ENCODE results near the gene C16orf92. TPM values are rescaled to one million over a fixed set of nuclear protein-coding genes. Genes with fewer than 3 reads are reported as not detected.

C16orf92 gene
- total RNA-seq, 1 experiment from 2014 or later: not detected

GRCh38 chr16:29983420-29984136 is 39.4 kb upstream of the C16orf92 start:
- POLR2A ChIA-PET: no interaction called here
- ATAC-seq (no peak), DNase-seq (ENCODE audit: low read depth, low spot score) (no peak)
- no peak overlapping the region for H3K4me2 ChIP-seq (ENCODE audit: low read length)
- RAD21 ChIA-PET (ENCODE audit: low non-redundant PET in 1 of 2, low total read pairs in 2 of 2, uncharacterized antibody in 2 of 2, unreplicated experiment in 2 of 2): no interaction called here
- no peaks in the 10 kb centered on the region for H4K20me1 ChIP-seq (ENCODE audit: insufficient read depth)
- no peak overlapping the region for H3K9ac ChIP-seq (ENCODE audit: low read length)
- H3K9me2 ChIP-seq (ENCODE audit: insufficient read depth): no peaks in the 10 kb centered on the region
- no TSS peak for BruUV-seq (replicated peaks)
- intact Hi-C loops (cut with micrococcal nuclease): no loop called here
- H3K79me2 ChIP-seq (ENCODE audit: insufficient read depth, low read length): peaks cover 17% of the 10 kb centered on the region; the same call in 1 of the 2 replicates
- no peak overlapping the region for H2AFZ ChIP-seq (ENCODE audit: low read depth, low read length, poor library complexity, severe bottlenecking)
- H3K4me1 ChIP-seq (ENCODE audit: control insufficient read depth in 1 of 2, insufficient read depth in 2 of 2, low read length in 2 of 2): no peaks in the 10 kb centered on the region
- TF ChIP-seq YY1 (IDR thresholded peaks at IDR 0.05; ENCODE audit: extremely low read depth, insufficient replicate concordance, low read depth, low read length) (no peak), CTCF (IDR thresholded peaks at IDR 0.05 in 2 of 3, conservative IDR thresholded peaks at IDR 0.05 in 1 of 3; ENCODE audit: borderline replicate concordance in 1 of 3, insufficient read depth in 1 of 3, low read depth in 2 of 3, low read length in 2 of 3) (no peak), POLR2AphosphoS5 (IDR thresholded peaks at IDR 0.05; ENCODE audit: low read depth, low read length) (no peak), ZBTB33 (IDR thresholded peaks at IDR 0.05; ENCODE audit: extremely low read depth, insufficient replicate concordance, low read length) (no peak), JUND (IDR thresholded peaks at IDR 0.05) (no peak), CEBPB (IDR thresholded peaks at IDR 0.05; ENCODE audit: low read depth) (no peak), EZH2 (IDR thresholded peaks at IDR 0.05) (no peak), RAD21 (IDR thresholded peaks at IDR 0.05; ENCODE audit: low read depth) (no peak), EZH2phosphoT487 (IDR thresholded peaks at IDR 0.05; ENCODE audit: borderline replicate concordance) (no peak)
- TF ChIP-seq, protein P1, sequence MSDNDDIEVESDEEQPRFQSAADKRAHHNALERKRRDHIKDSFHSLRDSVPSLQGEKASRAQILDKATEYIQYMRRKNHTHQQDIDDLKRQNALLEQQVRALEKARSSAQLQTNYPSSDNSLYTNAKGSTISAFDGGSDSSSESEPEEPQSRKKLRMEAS (IDR thresholded peaks at IDR 0.05): no peak
- H3K27me3 ChIP-seq (ENCODE audit: insufficient read depth, low read length): no peaks in the 10 kb centered on the region
- H3K27ac ChIP-seq (ENCODE audit: low read depth, low read length): no peak overlapping the region
- CTCF ChIA-PET: no interaction called here
- no peak overlapping the region for H3K4me3 ChIP-seq (replicated peaks in 1 of 2; ENCODE audit: low read depth in 1 of 2, low read length in 2 of 2)
- H3K36me3 ChIP-seq (ENCODE audit: control insufficient read depth in 1 of 2, insufficient read depth in 2 of 2, low read length in 2 of 2): peaks cover 64 to 72% of the 10 kb centered on the region in 2 experiments
- H3K9me3 ChIP-seq (ENCODE audit: control insufficient read depth in 1 of 2, insufficient read depth in 1 of 2, low read depth in 1 of 2, low read length in 2 of 2): no peaks in the 10 kb centered on the region
